ENCODE results near the gene C5orf15. TPM values are rescaled to one million over a fixed set of nuclear protein-coding genes. Genes with fewer than 3 reads are reported as not detected.
A peak's percentile ranks its signal among the peaks of the same experiment; 100 is the strongest.

Gene C5orf15
- total RNA-seq, 6 experiments from 2014 or later, result 46.2 to 63.5 (median 57.2) TPM

DNA sequence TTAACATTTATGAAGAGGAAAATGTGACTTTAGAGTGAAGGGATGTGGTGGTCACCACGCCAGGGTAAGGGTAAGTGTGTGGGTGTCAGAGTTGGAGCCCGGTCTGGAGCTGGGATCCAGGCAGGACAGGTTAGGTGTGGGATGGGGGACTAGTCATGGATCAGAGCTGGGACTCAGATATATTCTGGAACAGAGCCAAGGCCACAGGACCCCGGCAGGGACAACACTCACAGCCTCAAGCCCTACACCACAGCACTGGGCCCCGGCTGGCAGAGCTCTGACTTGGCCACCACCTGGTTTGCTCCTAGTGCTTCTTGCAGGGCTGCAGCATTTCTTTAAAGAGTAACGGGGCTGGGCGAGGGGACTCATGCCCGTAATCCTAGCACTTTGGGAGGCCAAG lies 47.4 kb downstream of the C5orf15 start:
- Mint-ChIP-seq H3K36me3 (ENCODE audit: low read depth) (no peaks in the 10 kb centered on the region), H3K4me3 (no peak overlapping the region), H3K4me1 (ENCODE audit: low read depth) (no peaks in the 10 kb centered on the region; the same call in 1 of the 2 replicates), H3K27ac (no peak overlapping the region), H3K27me3 (ENCODE audit: insufficient read depth) (peaks cover 43% of the 10 kb centered on the region), H3K9me3 (no peaks in the 10 kb centered on the region)
- no peak for DNase-seq
- TF ChIP-seq CTCF (IDR thresholded peaks at IDR 0.05), result no peak

- no peak overlapping the region for H3K4me3 Mint-ChIP-seq
- DNase-seq, result no peak
- TF ChIP-seq CTCF (IDR thresholded peaks at IDR 0.05), result peak; percentile 35; the same call in 1 of the 2 replicates
- no peak overlapping the region for H3K27ac Mint-ChIP-seq
- no peaks in the 10 kb centered on the region for H3K4me1 Mint-ChIP-seq (ENCODE audit: low read depth)
- no peaks in the 10 kb centered on the region for H3K9me3 Mint-ChIP-seq
- peaks cover 40% of the 10 kb centered on the region for H3K27me3 Mint-ChIP-seq (ENCODE audit: insufficient read depth)
- no peaks in the 10 kb centered on the region for H3K36me3 Mint-ChIP-seq (ENCODE audit: low read depth)
Measured at GRCh38 chr5:133919148-133920136, 49.0 kb downstream of the C5orf15 start.

DNA sequence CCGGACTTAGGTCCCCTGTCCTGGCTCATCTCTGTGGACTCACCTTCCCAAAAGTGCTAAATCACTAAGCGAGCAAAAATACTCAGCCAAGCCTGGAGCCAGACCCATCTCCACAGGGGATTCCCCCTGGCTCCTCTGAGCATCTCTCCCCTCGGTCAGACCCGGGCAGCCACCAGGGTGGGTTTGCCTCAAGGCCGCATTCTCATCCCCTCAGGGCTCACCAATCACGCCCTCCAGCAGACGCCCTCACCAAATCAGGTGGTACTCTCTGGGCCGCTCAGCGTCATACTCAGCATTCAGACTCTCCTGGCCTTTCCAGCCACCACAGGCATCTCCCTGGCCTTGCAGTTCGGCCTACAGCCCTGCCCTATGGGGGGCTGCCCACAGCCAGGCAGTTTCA lies 49.7 kb downstream of the C5orf15 start:
- TF ChIP-seq CTCF (IDR thresholded peaks at IDR 0.05), result no peak
- no peaks in the 10 kb centered on the region for H3K9me3 Mint-ChIP-seq
- H3K4me1 Mint-ChIP-seq (ENCODE audit: low read depth), result no peaks in the 10 kb centered on the region
- H3K27ac Mint-ChIP-seq, result no peak overlapping the region
- no peaks in the 10 kb centered on the region for H3K36me3 Mint-ChIP-seq (ENCODE audit: low read depth)
- H3K4me3 Mint-ChIP-seq, result no peak overlapping the region
- no peak for DNase-seq
- peaks cover 40% of the 10 kb centered on the region for H3K27me3 Mint-ChIP-seq (ENCODE audit: insufficient read depth)

DNA sequence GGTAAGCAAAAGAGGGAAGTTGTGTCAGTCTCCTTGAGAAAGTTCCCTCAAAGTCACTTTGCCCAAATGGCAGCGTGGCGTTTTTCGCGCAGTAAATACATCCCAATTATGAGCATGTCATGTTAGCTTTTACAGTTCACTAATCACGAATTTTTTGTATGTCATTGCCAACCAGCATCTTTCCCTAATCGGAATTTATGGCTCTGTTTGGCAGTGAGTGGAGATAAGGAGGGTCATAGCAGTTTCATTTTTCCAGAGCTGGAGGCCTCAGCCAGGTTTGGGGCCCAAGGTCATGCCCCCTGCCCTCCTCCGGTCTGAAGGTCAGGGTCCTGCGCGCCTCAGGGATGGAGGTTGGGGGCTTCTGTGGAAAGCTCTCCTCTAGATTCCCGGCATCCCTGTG lies 50.1 kb downstream of the C5orf15 start:
- no peak for TF ChIP-seq CTCF (IDR thresholded peaks at IDR 0.05)
- H3K4me3 Mint-ChIP-seq, result no peak overlapping the region
- H3K4me1 Mint-ChIP-seq (ENCODE audit: low read depth), result no peaks in the 10 kb centered on the region
- no peaks in the 10 kb centered on the region for H3K36me3 Mint-ChIP-seq (ENCODE audit: low read depth)
- DNase-seq, result no peak
- H3K9me3 Mint-ChIP-seq, result no peaks in the 10 kb centered on the region
- H3K27ac Mint-ChIP-seq, result no peak overlapping the region
- H3K27me3 Mint-ChIP-seq (ENCODE audit: insufficient read depth), result peaks cover 40% of the 10 kb centered on the region

- DNase-seq, result no peak
- Mint-ChIP-seq H3K9me3 (no peaks in the 10 kb centered on the region), H3K4me3 (no peak overlapping the region), H3K36me3 (ENCODE audit: low read depth) (no peaks in the 10 kb centered on the region), H3K4me1 (ENCODE audit: low read depth) (no peaks in the 10 kb centered on the region), H3K27ac (no peak overlapping the region), H3K27me3 (ENCODE audit: insufficient read depth) (peaks cover 44% of the 10 kb centered on the region)
- no peak for TF ChIP-seq CTCF (IDR thresholded peaks at IDR 0.05)
Measured at GRCh38 chr5:133917785-133918184, 50.6 kb downstream of the C5orf15 start.

Data from HFFc6 (cell line).